Activated CD4-positive, alpha-beta T cell treated with anti-CD3 and anti-CD28 coated beads, Interleukin-2, Interleukin-4, amounts not matched to agents 100 ng/mL and 50 ng/mL, durations not matched to agents 16 hours and 8 hours (primary cell): ENCODE measurements around the gene TEX11.
A peak's percentile ranks its signal among the peaks of the same experiment; 100 is the strongest.
"Not testable (repeated sequence)": the region's sequence is repeated elsewhere in the genome, so short reads cannot be mapped to it uniquely, and the experiment has no call there.

ENCODE experiments used
- DNase-seq: peaks from one replicate; pipeline ENCODE4 v3.0.0-alpha.2; 2020; ENCODE audit warnings: low spot score

Gene TEX11

DNA sequence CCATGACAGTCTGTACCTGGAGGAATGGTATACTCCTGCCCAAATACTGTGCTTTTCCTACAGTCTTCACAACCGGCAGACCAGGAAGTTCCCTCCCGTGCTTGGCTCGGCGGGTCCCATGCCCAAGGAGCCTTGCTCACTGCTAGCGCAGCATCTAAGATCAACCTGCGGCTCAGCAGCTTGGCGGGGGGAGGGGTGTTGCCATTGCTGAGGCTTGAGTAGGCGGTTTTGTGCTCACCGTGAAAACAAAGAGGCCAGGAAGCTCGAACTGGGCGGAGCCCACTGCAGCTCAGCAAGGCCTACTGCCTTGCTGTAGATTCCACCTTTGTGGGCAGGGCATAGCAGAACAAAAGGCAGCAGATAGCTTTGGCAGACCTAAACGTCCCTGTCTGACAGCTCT, 152.7 kb downstream of the TEX11 start:
- DNase-seq: peak; percentile 36

DNA sequence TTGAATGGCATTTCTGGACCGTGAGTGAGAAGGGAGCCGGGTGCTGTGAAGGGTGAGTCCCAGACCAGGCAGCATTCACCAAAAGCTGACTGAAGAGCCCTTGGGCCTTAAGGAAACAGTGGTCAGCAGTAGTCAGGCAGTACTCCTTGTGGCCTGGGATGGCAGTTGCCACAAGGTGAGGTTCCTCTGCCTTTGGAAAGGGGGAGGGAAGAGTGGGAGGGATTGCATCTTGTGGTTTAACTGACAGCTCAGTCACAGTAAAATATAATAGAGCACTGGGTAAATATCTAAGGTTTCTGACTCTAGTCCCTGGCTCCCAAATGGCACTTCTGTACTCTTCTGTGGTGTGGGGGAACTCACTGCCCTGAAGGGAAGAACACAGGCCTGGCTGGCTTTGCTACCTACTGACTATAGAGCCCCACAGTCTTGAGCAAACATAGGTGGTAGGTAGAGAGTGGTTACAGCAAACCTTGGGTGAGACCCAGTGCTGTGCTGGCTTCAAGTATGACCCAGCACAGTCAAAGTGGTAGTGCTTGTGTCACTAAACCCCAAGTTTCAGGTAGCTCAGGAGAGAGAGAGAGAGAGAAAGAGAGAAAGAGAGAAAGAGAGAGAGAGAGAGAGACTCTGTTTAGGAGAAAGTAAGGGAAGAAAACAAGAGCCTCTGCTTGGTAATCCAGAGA, 154.2 kb downstream of the TEX11 start:
- DNase-seq: peak; percentile 35

DNA sequence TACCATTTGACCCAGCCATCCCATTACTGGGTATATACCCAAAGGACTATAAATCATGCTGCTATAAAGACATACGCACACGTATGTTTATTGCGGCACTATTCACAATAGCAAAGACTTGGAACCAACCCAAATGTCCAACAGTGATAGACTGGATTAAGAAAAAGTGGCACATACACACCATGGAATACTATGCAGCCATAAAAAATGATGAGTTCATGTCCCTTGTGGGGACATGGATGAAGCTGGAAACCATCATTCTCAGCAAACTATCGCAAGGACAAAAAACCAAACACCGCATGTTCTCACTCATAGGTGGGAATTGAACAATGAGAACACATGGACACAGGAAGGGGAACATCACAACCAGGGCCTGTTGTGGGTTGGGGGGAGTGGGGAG, 174.7 kb downstream of the TEX11 start:
- not testable (repeated sequence) for DNase-seq

DNA sequence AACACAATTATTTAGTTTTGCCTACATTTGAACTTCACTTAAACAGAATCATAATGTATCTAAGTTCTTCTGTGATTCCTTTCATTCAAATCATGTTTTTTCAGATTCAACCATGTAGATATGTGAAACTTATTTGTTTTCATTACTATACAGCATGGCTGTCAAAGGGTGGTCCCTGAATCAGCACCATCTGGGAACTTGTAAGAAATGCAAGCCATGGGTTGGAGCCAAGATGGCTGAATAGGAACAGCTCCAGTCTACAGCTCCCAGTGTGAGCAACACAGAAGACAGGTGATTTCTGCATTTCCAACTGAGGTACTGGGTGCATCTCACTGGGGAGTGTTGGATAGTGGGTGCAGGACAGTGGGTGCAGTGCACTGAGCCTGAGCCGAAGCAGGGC, 180.6 kb downstream of the TEX11 start:
- DNase-seq: not testable (repeated sequence)

DNA sequence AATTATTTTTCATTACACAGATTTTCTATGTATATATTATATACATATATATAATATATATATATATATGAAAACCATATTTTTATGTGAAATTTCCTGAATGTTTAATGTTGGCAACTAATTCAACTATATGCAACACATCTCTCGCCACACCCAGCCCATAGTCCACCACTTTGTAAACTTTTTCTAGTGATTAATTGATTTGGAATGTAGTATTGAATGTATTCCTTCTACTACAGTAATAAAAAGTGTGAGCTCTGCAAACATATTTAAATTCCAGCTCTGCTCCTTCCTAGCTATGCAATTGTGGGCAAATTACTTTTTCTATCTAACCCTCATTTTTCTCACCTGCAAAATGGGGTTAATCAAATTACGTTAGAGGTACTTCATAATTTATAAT, 187.8 kb downstream of the TEX11 start:
- no peak for DNase-seq

DNA sequence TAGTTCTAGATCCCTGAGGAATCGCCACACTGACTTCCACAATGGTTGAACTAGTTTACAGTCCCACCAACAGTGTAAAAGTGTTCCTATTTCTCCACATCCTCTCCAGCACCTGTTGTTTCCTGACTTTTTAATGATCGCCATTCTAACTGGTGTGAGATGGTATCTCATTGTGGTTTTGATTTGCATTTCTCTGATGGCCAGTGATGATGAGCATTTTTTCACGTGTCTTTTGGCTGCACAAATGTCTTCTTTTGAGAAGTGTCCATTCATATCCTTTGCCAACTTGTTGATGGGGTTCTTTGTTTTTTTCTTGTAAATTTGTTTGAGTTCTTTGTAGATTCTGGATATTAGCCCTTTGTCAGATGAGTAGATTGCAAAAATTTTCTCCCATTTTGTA, 197.2 kb downstream of the TEX11 start:
- DNase-seq: not testable (repeated sequence)

DNA sequence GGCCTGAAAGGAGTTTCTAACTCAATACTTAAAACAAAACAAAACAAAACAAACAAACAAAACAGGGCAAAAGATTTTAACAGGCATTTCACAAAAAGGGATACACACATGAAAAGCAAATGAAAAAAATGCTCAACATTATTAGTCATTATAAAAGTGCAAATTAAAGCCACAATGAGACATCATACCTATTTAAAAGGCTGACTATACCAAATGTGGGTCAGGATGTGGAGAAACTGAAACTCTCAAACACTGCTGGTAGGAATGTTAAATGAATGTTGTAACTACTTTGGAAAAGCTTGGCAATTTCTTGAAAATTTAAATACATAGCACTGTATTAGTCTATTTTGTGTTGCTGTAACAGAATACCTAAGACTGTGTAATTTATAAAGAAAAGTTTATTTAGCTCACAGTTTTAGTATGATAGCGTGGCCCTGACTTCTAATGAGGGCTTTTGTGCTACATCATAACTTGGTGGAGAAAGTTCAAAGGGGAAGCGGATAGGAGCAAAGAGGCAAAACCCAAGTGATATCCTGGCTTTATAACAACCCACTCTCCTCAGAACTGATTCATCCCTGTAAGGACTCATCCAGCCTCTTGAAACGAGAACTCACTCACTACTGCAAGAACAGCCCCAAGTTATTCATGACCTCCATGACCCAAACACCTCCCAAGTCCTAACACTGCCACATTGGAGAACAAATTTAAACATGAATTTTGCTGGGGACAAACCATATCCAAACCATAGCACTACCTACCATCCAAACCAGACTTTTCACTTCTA, 214.0 kb downstream of the TEX11 start:
- no peak for DNase-seq

DNA sequence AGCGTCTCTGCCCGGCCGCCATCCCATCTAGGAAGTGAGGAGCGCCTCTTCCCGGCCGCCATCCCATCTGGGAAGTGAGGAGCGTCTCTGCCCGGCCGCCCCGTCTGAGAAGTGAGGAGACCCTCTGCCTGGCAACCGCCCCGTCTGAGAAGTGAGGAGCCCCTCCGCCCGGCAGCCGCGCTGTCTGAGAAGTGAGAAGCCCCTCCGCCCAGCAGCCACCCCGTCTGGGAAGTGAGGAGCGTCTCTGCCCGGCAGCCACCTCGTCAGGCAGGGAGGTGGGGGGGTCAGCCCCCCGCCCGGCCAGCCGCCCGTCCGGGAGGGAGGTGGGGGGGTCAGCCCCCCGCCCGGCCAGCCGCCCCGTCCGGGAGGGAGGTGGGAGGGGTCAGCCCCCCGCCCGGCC, 229.1 kb downstream of the TEX11 start:
- DNase-seq: not testable (repeated sequence)

DNA sequence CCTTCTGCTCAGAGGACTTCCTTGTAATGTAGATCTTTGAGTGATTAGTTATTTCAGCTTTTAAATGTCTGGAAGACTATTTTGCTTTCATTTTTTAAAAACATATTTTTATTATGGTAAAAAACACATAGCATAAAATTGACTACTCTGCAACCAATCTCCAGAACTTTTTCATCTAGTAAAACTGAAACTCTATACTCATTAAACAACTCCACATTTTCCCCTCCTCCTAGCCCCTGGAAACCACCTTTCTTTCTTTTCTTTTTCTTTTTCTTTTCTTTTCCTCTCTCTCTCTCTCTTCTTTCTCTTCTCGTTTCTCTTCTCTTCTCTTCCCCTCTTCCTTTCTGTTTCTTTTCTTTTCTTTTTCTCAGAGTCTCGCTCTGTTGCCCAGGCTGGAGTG, 233.2 kb downstream of the TEX11 start:
- DNase-seq: peak; percentile 35

DNA sequence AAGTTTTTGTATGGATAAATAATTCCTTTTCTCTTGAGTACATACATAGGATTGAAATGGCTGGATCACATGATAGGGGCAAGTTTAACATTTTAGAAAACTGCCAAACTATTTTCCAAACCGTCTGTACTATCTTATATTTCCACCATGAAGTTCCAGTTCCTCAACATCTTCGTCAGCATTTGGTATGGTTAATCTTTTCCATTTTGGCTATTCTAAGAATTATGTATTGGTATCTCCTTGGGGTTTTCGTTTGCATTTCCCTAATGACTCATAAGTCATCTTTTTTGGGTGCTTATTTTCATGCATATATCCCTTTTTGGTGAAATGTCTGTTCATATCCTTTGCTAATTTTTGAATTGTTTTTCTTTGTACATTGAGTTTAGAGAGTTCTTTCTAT, 236.2 kb downstream of the TEX11 start:
- DNase-seq: peak; percentile 24

DNA sequence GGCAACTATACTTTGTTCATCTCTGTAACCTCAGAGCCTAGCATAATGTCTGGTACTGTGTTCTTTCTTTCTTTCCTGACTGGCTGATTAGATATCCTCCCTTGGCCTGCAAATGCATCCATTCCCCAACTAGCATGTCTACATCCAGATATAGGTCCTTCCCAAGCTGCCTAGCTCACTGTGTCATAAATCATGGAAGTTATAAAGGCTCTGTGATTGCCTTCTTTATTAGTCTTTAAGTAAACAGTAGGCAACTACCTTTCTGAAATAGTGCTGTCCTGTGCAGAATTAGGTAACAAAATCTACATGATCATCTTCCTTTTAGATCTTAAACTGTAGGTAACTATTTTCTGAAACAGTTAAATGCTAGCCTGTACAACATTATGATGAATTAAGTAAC, 239.4 kb downstream of the TEX11 start:
- DNase-seq: no peak

DNA sequence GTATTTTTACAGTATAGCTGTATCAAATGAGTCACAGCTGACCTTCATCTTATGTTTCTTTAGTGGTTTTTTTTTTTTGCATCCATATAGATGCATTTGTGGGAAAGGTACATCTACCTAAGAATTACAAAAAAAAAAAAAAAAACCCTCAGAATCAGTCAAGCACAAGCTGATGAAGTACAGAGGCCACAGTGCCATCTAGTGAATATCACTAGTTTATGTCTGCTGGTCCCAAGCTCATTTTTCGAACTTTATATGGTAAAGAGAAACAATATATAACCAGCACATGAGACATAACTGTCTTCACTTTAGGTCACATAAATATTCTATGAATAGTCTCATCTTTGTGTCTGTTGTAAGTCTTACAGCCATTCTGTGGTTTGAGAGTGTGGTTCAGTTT, 243.8 kb downstream of the TEX11 start:
- DNase-seq: peak; percentile 35

DNA sequence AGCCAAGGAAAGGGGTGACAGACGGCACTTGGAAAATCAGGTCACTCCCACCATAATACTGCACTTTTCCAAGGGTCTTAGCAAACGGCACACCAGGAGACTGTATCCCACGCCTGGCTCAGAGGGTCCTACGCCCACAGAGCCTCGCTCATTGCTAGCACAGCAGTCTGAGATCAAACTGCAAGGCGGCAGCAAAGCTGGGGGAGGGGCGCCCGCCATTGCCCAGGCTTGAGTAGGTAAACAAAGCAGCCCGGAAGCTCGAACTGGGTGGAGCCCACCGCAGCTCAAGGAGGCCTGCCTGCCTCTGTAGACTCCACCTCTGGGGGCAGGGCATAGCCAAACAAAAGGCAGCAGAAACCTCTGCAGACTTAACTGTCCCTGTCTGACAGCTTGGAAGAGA, 247.4 kb downstream of the TEX11 start:
- DNase-seq: not testable (repeated sequence)

DNA sequence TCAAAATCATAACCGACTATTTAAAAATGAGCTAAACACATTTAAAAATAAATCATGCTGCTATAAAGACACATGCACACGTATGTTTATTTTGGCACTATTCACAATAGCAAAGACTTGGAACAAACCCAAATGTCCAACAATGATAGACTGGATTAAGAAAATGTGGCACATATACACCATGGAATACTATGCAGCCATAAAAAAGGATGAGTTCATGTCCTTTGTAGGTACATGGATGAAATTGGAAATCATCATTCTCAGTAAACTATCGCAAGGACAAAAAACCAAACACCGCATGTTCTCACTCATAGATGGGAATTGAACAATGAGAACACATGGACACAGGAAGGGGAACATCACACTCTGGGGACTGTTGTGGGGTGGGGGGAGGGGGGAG, 251.0 kb downstream of the TEX11 start:
- DNase-seq: not testable (repeated sequence)

DNA sequence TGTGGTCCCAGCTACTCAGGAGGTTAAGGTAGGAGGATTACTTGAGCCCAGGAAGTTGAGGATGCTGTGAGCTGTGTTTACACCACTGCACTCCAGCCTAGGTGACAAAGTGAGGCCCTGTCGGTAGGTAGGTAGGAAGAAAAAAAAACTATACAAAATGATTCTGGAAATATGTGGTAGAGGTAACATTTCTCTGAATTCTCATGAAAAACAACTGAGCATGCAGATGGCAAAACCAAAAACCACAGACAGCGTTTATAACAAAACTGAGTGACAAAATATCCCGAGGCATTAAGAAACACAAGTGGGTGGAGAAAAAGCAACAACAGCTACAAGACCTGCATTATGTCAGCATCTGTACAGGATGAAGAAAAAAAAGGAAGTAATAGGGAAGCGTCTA, 252.2 kb downstream of the TEX11 start:
- DNase-seq: peak; percentile 11

DNA sequence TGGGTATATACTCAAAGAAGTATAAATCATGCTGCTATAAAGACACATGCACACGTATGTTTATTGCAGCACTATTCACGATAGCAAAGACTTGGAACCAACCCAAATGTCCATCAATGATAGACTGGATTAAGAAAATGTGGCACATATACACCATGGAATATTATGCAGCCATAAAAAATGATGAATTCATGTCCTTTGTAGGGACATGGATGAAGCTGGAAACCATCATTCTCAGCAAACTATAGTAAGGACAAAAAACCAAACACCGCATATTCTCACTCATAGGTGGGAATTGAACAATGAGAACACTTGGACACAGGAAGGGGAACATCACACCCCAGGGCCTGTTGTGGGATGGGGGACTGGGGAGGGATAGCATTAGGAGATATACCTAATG, 260.6 kb downstream of the TEX11 start:
- not testable (repeated sequence) for DNase-seq

DNA sequence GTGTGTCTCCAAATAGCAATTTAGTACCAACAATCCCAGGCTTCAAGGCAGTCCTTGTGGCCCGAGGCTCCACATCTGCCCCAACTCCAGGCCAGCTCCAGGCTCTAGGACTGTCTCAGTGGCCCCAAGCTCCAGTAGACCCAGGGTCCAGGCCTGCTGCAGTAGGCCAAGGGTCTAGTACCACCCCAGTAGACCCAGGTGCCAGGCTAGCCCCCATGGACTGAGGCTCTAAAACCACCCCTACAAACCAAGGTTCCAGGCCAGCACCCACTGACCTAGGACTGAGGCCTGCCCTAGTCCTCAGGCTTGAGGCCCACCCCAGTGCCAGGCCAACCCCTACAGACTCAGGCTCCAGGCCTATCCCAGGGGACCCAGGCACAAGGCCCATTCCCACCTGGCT, 272.3 kb downstream of the TEX11 start:
- DNase-seq: no peak

DNA sequence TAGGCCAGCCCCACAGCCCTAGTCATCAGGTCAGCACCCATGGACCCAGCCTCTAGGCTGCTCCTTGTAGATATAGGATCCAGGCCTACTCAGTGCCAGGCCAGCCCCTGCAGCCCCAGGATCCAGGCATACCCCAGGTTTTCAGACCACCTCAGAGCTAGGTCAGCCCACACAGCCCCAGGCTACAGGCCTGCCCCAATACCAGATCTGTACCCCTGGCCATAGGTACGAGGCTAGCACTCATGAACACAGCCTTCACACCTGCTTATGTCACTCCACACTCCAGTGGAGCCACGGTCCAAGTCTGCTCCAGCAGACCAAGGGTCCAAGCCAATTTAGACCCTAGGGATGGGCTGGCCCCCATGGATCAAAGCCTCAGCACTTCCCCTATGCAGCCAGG, 272.8 kb downstream of the TEX11 start:
- DNase-seq: no peak

DNA sequence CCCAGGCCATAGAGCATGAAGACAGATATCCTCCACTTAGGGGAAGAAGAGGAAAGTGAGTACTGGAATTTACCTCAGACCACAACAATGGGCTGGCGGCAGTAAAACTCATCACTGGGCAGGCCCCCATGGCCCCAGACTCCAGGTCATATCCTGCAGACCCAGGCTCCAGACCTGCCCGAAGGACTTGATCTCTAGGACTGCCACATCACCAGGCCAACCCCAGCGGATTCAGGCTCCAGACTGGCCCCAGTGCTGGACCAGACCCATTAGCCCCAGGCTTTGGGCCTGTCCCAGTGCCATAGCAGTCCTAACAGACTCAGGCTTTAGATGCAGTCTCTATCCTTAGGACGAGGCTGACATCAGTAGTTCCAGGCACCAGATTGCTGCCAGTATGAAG, 273.3 kb downstream of the TEX11 start:
- no peak for DNase-seq

DNA sequence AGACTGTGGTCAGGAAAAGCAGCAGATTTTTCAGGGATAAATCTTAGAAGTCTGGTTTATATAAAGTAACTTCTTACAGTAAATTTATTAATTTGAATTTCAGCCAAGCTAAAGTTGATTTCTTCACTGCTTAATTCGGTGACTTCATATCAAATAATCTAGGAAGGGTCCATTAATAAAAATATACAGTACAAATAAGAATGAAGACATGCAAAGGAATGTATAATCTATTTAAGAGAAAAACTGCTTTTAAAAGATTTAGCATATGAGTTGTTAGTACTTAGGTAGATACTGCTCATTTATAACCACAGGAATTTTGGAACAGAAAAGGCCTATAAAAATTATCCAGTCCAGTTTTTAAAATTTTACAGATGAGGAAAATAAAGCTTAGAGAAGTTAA, 286.8 kb downstream of the TEX11 start:
- DNase-seq: no peak

DNA sequence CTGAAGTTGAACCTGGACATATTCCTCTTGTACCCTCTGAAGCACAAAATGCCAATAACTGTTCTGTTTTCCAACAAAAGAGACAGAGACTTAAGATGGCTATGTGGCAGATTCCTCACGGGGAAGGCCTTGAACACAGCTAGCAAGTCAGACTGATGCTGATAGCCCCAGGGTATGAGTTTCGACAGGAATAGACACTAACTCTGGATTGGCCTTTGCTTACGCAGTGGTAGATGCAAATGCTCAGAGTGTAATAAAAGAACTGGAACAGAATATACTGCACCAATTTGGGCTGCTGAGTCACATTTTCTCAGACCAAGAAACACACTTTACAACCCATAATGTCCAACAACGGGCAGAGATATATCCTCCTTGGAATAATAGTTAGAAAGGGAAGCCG, 290.0 kb downstream of the TEX11 start:
- no peak for DNase-seq

DNA sequence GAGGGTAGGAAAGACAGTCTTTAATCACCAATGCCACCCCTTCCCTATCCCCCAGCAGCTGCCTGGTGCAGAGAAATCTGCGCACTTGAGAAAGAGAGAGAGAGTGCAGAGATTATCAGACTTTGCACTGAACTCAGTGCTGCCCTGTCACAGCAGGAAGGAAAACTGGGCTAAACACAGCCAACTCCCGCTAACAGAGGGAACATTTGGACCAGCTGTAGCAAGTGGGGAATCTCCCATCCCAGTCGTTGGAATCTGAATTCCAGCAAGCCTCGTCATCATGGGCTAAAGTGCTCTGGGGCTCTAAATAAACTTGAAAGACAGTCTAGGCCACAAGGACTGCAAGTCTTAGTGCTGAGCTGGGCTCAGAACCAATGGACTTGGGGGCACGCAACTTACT, 295.2 kb downstream of the TEX11 start:
- no peak for DNase-seq

DNA sequence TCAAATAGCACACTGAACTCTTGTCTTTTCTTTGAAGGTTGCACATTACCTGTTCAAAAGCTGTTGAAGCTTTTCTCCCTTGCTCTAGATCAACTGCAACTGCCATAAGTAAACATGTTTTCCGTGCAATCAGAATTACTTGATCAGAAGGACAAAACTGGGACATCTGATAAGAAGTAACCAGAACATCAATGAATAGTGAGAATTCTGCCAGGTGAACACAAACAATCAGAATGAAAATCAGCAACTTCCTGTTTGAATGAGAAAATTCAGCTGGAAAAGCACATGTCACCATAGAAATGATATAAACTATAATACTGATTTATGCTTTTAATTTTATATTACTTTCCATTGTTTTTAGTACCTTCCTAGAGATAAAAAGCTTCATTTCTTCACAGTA, 303.2 kb downstream of the TEX11 start:
- no peak for DNase-seq

DNA sequence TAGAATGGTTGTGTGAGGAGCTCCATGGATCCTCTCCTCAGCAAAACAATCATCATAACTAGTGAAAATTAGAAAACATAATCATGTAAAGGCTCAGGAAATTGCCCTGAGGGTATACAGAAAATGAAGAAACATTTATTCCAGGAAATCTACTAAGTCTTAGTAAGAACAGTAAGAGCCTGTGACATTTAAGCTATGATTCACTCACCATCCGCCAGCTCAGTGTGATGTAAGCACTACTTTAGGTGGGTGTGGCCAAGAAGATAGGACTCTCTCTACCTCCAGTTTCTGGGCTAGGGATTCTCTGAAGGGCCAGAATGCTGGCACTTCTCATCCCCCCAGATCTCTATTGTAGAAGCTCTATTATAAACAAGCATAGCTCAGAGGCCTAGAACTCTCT, 316.4 kb downstream of the TEX11 start:
- peak; percentile 34 for DNase-seq
